ENCODE measurements around the gene TGFBR2.
"Not testable (repeated sequence)": the region's sequence is repeated elsewhere in the genome, so short reads cannot be mapped to it uniquely, and the experiment has no call there.

The TGFBR2 gene

GRCh38 chr3:30659270-30660130 lies 53.1 kb downstream of the TGFBR2 start:
- DNase-seq = no peak

GRCh38 chr3:30660136-30660535 lies 53.7 kb downstream of the TGFBR2 start:
- DNase-seq = no peak

GRCh38 chr3:30660656-30661055 lies 54.3 kb downstream of the TGFBR2 start:
- DNase-seq = no peak

GRCh38 chr3:30661098-30661873 lies 54.9 kb downstream of the TGFBR2 start:
- no peak for DNase-seq

GRCh38 chr3:30662836-30663235 lies 56.4 kb downstream of the TGFBR2 start:
- no peak for DNase-seq

GRCh38 chr3:30663533-30664241 lies 57.3 kb downstream of the TGFBR2 start:
- DNase-seq = no peak

- no peak for DNase-seq
Measured at GRCh38 chr3:30664459-30664858, 58.1 kb downstream of the TGFBR2 start.

GRCh38 chr3:30664884-30665283 lies 58.5 kb downstream of the TGFBR2 start:
- no peak for DNase-seq

- no peak for DNase-seq
Measured at GRCh38 chr3:30665539-30665938, 59.1 kb downstream of the TGFBR2 start.

- no peak for DNase-seq
Measured at GRCh38 chr3:30666572-30667279, 60.3 kb downstream of the TGFBR2 start.

- no peak for DNase-seq
Measured at GRCh38 chr3:30667280-30667651, 60.9 kb downstream of the TGFBR2 start.

- DNase-seq = no peak
Measured at GRCh38 chr3:30668051-30668609, 61.7 kb downstream of the TGFBR2 start.

GRCh38 chr3:30669360-30669934 lies 63.0 kb downstream of the TGFBR2 start:
- not testable (repeated sequence) for DNase-seq

- no peak for DNase-seq
Measured at GRCh38 chr3:30670292-30670691, 63.9 kb downstream of the TGFBR2 start.

GRCh38 chr3:30671527-30672286 lies 65.3 kb downstream of the TGFBR2 start:
- DNase-seq = no peak

GRCh38 chr3:30672287-30672735 lies 65.9 kb downstream of the TGFBR2 start:
- no peak for DNase-seq

- DNase-seq = no peak
Measured at GRCh38 chr3:30672959-30673358, 66.6 kb downstream of the TGFBR2 start.

GRCh38 chr3:30673425-30674341 lies 67.3 kb downstream of the TGFBR2 start:
- no peak for DNase-seq

GRCh38 chr3:30675006-30675405 lies 68.6 kb downstream of the TGFBR2 start:
- DNase-seq = no peak

- no peak for DNase-seq
Measured at GRCh38 chr3:30675774-30676173, 69.4 kb downstream of the TGFBR2 start.

All from cerebellar nuclear complex (tissue), 1 donor.